GM23338 (cell line): ENCODE measurements around the gene ADGRD2. TPM values are rescaled to one million over a fixed set of nuclear protein-coding genes. Genes with fewer than 3 reads are reported as not detected.

Experiments
- ATAC-seq: fragments of 200-7000 bp; cut with Tn5 transposase; 3 replicates; pipeline ENCODE4 v1.9.1; 2020
- DNase-seq: peaks from one replicate; pipeline ENCODE4 v3.0.0-alpha.2; 2015; ENCODE audit warnings: low spot score
- H2AFZ ChIP-seq: fragments of 200-600 bp; sonication (generic); 2 replicates; pipeline ENCODE4 v1.8.0; 2016; ENCODE audit warnings: antibody characterized with exemption, mild to moderate bottlenecking, moderate library complexity
- H3F3A ChIP-seq: fragments of 200-600 bp; sonication (generic); replicated peaks from 2 replicates; pipeline ENCODE4 v1.8.0; 2017; ENCODE audit warnings: antibody characterized with exemption, mixed run types, low read depth
- H3K27ac ChIP-seq: fragments of 200-600 bp; sonication (generic); 2 replicates; pipeline ENCODE4 v1.6.1; 2016; ENCODE audit warnings: low read depth
- H3K27me3 ChIP-seq: fragments of 200-600 bp; sonication (generic); 2 replicates; pipeline ENCODE4 v1.8.0; 2016; ENCODE audit warnings: mild to moderate bottlenecking, mixed run types, moderate library complexity; ENCODE audit not compliant: insufficient read depth
- H3K36me3 ChIP-seq: fragments of 200-600 bp; sonication (generic); 2 replicates; pipeline ENCODE4 v1.8.0; 2016; ENCODE audit warnings: mild to moderate bottlenecking; ENCODE audit not compliant: insufficient read depth
- H3K4me1 ChIP-seq: fragments of 200-600 bp; sonication (generic); 2 replicates; pipeline ENCODE4 v1.8.0; 2016; ENCODE audit warnings: mild to moderate bottlenecking, moderate library complexity; ENCODE audit not compliant: insufficient read depth
- H3K4me2 ChIP-seq: fragments of 200-600 bp; sonication (generic); 2 replicates; pipeline ENCODE4 v1.7.1; 2017; ENCODE audit warnings: mixed run types
- H3K4me3 ChIP-seq: fragments of 200-600 bp; sonication (generic); 2 replicates; pipeline ENCODE4 v1.6.1; 2016; ENCODE audit warnings: mixed run types
- H3K79me2 ChIP-seq: fragments of 200-600 bp; sonication (generic); replicated peaks from 2 replicates; pipeline ENCODE4 v1.8.0; 2017; ENCODE audit warnings: mild to moderate bottlenecking; ENCODE audit not compliant: insufficient read depth
- H3K9me2 ChIP-seq: fragments of 200-600 bp; sonication (generic); 2 replicates; pipeline ENCODE4 v1.8.0; 2017; ENCODE audit not compliant: insufficient read depth
- H4K20me1 ChIP-seq: fragments of 200-600 bp; sonication (generic); replicated peaks from 2 replicates; pipeline ENCODE4 v1.8.0; 2017; ENCODE audit warnings: mild to moderate bottlenecking; ENCODE audit not compliant: insufficient read depth
- H3K27ac Mint-ChIP-seq: 2 replicates; pipeline ENCODE4 v1.8.0; 2020; ENCODE audit warnings: inconsistent platforms, mild to moderate bottlenecking, moderate library complexity, mixed read lengths
- H3K27me3 Mint-ChIP-seq: 3 replicates; pipeline ENCODE4 v1.8.0; 2022; ENCODE audit warnings: low read depth, mild to moderate bottlenecking, moderate library complexity, mixed read lengths, inconsistent platforms; ENCODE audit not compliant: insufficient read depth, poor library complexity
- H3K36me3 Mint-ChIP-seq: 3 replicates; pipeline ENCODE4 v1.8.0; 2021; ENCODE audit warnings: low read depth, mild to moderate bottlenecking, inconsistent platforms, moderate library complexity, mixed read lengths
- H3K4me1 Mint-ChIP-seq: 3 replicates; pipeline ENCODE4 v1.8.0; 2020; ENCODE audit warnings: mild to moderate bottlenecking, inconsistent platforms, mixed read lengths
- H3K4me3 Mint-ChIP-seq: 3 replicates; pipeline ENCODE4 v1.8.0; 2021; ENCODE audit warnings: moderate library complexity, mild to moderate bottlenecking, inconsistent platforms, mixed read lengths
- H3K9me3 Mint-ChIP-seq: 3 replicates; pipeline ENCODE4 v1.8.0; 2020; ENCODE audit warnings: moderate library complexity, mild to moderate bottlenecking, inconsistent platforms, mixed read lengths
- CREB1 ChIP-seq: fragments of 250-450 bp; sonication (Bioruptor Pico); IDR thresholded peaks from 2 replicates; pipeline ENCODE4 v1.5.0; 2020; ENCODE audit warnings: low read depth, mild to moderate bottlenecking, moderate library complexity
- EZH2 ChIP-seq: fragments of 200-600 bp; sonication (generic); IDR thresholded peaks from one replicate; pipeline ENCODE4 v1.8.0; 2017; ENCODE audit warnings: antibody characterized with exemption, mild to moderate bottlenecking, low read depth; ENCODE audit not compliant: unreplicated experiment
- JUNB ChIP-seq: IDR thresholded peaks from one replicate; pipeline ENCODE4 v1.6.1; 2016; ENCODE audit warnings: antibody characterized with exemption; ENCODE audit not compliant: unreplicated experiment
- POLR2AphosphoS5 ChIP-seq: IDR thresholded peaks from 2 replicates; pipeline ENCODE4 v1.6.1; 2016; ENCODE audit warnings: antibody characterized with exemption, low read depth
- polyA plus RNA-seq: library from polyadenylated mRNA; unstranded; fragments of >200 nt; fragmentation: Nextera tagmentation; extraction: Ambion mirVana; gene quantifications from 2 replicates; pipeline ENCODE4 v1.2.1, GENCODE V29; 2016
- total RNA-seq: library from RNA; depleted of rRNA; stranded (reverse); fragments of >200 nt; shearing (Covaris generic); gene quantifications from 2 replicates; pipeline ENCODE4 v1.2.3, GENCODE V29; 2014
- TF ChIP-seq, protein P1 (sequence below): fragments of 250-450 bp; sonication (Bioruptor Pico); IDR thresholded peaks from 2 replicates; pipeline ENCODE4 v1.5.0; 2020; ENCODE audit warnings: mild to moderate bottlenecking, moderate library complexity
- TF ChIP-seq, protein P2 (sequence below): IDR thresholded peaks from one replicate; pipeline ENCODE4 v1.6.1; 2018; ENCODE audit warnings: antibody characterized with exemption; ENCODE audit not compliant: unreplicated experiment

The ADGRD2 gene
- total and polyA plus RNA-seq, 2 experiments from 2014 or later = 0.45 to 0.78 TPM

DNA sequence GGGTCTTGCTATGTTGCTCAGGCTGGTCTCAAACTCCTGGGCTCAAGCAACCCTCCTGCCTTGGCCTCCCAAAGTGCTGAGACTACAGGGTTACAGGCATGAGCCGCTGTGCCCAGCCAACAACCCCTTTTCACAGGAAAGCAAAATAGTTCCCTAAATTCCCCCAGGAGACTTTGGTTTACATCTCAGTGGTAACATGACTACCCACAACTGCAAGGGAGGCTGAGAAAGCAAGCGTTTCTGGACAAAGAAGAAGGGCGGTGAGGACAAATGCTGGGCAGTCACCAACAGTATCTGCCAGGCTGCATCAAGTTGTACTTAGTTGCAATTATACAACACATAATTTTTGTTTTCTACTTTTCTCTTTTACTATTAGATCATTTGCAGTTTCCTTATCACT, 7.4 kb upstream of the ADGRD2 start (continued):
- TF ChIP-seq, protein P1, sequence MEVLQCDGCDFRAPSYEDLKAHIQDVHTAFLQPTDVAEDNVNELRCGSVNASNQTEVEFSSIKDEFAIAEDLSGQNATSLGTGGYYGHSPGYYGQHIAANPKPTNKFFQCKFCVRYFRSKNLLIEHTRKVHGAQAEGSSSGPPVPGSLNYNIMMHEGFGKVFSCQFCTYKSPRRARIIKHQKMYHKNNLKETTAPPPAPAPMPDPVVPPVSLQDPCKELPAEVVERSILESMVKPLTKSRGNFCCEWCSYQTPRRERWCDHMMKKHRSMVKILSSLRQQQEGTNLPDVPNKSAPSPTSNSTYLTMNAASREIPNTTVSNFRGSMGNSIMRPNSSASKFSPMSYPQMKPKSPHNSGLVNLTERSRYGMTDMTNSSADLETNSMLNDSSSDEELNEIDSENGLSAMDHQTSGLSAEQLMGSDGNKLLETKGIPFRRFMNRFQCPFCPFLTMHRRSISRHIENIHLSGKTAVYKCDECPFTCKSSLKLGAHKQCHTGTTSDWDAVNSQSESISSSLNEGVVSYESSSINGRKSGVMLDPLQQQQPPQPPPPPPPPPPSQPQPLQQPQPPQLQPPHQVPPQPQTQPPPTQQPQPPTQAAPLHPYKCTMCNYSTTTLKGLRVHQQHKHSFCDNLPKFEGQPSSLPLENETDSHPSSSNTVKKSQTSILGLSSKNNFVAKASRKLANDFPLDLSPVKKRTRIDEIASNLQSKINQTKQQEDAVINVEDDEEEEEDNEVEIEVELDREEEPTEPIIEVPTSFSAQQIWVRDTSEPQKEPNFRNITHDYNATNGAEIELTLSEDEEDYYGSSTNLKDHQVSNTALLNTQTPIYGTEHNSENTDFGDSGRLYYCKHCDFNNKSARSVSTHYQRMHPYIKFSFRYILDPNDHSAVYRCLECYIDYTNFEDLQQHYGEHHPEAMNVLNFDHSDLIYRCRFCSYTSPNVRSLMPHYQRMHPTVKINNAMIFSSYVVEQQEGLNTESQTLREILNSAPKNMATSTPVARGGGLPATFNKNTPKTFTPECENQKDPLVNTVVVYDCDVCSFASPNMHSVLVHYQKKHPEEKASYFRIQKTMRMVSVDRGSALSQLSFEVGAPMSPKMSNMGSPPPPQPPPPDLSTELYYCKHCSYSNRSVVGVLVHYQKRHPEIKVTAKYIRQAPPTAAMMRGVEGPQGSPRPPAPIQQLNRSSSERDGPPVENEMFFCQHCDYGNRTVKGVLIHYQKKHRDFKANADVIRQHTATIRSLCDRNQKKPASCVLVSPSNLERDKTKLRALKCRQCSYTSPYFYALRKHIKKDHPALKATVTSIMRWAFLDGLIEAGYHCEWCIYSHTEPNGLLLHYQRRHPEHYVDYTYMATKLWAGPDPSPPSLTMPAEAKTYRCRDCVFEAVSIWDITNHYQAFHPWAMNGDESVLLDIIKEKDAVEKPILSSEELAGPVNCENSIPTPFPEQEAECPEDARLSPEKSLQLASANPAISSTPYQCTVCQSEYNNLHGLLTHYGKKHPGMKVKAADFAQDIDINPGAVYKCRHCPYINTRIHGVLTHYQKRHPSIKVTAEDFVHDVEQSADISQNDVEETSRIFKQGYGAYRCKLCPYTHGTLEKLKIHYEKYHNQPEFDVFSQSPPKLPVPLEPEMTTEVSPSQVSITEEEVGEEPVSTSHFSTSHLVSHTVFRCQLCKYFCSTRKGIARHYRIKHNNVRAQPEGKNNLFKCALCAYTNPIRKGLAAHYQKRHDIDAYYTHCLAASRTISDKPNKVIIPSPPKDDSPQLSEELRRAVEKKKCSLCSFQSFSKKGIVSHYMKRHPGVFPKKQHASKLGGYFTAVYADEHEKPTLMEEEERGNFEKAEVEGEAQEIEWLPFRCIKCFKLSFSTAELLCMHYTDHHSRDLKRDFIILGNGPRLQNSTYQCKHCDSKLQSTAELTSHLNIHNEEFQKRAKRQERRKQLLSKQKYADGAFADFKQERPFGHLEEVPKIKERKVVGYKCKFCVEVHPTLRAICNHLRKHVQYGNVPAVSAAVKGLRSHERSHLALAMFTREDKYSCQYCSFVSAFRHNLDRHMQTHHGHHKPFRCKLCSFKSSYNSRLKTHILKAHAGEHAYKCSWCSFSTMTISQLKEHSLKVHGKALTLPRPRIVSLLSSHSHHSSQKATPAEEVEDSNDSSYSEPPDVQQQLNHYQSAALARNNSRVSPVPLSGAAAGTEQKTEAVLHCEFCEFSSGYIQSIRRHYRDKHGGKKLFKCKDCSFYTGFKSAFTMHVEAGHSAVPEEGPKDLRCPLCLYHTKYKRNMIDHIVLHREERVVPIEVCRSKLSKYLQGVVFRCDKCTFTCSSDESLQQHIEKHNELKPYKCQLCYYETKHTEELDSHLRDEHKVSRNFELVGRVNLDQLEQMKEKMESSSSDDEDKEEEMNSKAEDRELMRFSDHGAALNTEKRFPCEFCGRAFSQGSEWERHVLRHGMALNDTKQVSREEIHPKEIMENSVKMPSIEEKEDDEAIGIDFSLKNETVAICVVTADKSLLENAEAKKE (CRISPR knock-in tag) = no peak
- TF ChIP-seq EZH2 (no peak), CREB1 (CRISPR knock-in tag) (no peak), JUNB (no peak)

DNA sequence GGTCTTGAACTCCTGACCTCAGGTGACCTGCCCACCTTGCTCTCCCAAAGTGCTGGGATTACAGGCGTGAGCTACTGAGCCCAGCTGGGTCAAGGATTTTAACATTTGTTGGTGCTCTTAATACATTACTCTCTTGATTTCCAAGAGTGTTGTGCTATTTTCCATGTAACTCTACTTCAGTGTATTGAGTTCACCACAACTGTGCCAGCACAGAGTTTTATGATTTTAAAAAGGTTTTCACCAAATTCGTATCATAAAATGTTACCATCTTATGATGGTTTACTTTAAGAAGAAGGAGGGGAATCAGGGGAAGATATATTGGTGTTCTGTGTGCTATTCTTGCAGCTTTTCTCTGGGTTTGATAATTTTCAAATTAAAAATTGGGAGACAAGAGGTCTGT, 6.6 kb upstream of the ADGRD2 start:
- Mint-ChIP-seq H3K9me3 (no peaks in the 10 kb centered on the region; the same call in 1 of the 3 replicates), H3K27ac (no peak overlapping the region), H3K27me3 (peaks cover 5% of the 10 kb centered on the region), H3K4me3 (no peak overlapping the region), H3K4me1 (peaks cover 4% of the 10 kb centered on the region), H3K36me3 (no peaks in the 10 kb centered on the region)
- no peaks in the 10 kb centered on the region for H3K36me3 ChIP-seq
- no peaks in the 10 kb centered on the region for H3F3A ChIP-seq
- H2AFZ ChIP-seq = no peak overlapping the region
- no peak overlapping the region for H3K27ac ChIP-seq
- no peaks in the 10 kb centered on the region for H4K20me1 ChIP-seq
- H3K79me2 ChIP-seq = no peaks in the 10 kb centered on the region
- no peak overlapping the region for H3K4me2 ChIP-seq
- no peaks in the 10 kb centered on the region for H3K27me3 ChIP-seq
- no peak overlapping the region for H3K4me3 ChIP-seq
- ATAC-seq (no peak), DNase-seq (no peak)
- no peaks in the 10 kb centered on the region for H3K9me2 ChIP-seq
- H3K4me1 ChIP-seq = no peaks in the 10 kb centered on the region
- TF ChIP-seq JUNB (no peak), CREB1 (CRISPR knock-in tag) (no peak), POLR2AphosphoS5 (no peak)
- TF ChIP-seq, protein P2, sequence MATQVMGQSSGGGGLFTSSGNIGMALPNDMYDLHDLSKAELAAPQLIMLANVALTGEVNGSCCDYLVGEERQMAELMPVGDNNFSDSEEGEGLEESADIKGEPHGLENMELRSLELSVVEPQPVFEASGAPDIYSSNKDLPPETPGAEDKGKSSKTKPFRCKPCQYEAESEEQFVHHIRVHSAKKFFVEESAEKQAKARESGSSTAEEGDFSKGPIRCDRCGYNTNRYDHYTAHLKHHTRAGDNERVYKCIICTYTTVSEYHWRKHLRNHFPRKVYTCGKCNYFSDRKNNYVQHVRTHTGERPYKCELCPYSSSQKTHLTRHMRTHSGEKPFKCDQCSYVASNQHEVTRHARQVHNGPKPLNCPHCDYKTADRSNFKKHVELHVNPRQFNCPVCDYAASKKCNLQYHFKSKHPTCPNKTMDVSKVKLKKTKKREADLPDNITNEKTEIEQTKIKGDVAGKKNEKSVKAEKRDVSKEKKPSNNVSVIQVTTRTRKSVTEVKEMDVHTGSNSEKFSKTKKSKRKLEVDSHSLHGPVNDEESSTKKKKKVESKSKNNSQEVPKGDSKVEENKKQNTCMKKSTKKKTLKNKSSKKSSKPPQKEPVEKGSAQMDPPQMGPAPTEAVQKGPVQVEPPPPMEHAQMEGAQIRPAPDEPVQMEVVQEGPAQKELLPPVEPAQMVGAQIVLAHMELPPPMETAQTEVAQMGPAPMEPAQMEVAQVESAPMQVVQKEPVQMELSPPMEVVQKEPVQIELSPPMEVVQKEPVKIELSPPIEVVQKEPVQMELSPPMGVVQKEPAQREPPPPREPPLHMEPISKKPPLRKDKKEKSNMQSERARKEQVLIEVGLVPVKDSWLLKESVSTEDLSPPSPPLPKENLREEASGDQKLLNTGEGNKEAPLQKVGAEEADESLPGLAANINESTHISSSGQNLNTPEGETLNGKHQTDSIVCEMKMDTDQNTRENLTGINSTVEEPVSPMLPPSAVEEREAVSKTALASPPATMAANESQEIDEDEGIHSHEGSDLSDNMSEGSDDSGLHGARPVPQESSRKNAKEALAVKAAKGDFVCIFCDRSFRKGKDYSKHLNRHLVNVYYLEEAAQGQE = no peak
- TF ChIP-seq, protein P1 (CRISPR knock-in tag) = no peak
